T-cell (primary cell): ENCODE results near the gene LHX8. TPM values are rescaled to one million over a fixed set of nuclear protein-coding genes. Genes with fewer than 3 reads are reported as not detected.
A peak's percentile ranks its signal among the peaks of the same experiment; 100 is the strongest.

Experiments used
- ATAC-seq, 4 experiments: fragments of 200-7000 bp in 3 of 4; fragments of 150-1000 bp in 1 of 4; cut with Tn5 transposase; replicated peaks in 1 of 4; 1 replicate in 3 of 4; 2 replicates in 1 of 4; pipeline ENCODE4 v1.10.0; 2021; ENCODE audit warnings: moderate library complexity in 3 of 4, mild to moderate bottlenecking in 2 of 4, moderate number of reproducible peaks in 1 of 4
- CTCF ChIA-PET, 2 donors: fragments of 300-600 bp; sonication (Branson Sonifier 250); formaldehyde crosslinking; loops; one replicate each; lab custom pipeline; 2022; ENCODE audit warnings: antibody characterized with exemption in 2 of 2; lab: Charles Lee
- POLR2A ChIA-PET, 2 donors: fragments of 300-600 bp; sonication (Branson Sonifier 250); formaldehyde crosslinking; loops; one replicate each; lab custom pipeline; 2022; ENCODE audit warnings: antibody characterized with exemption in 2 of 2; lab: Charles Lee
- DNase-seq, 35 experiments: peaks; one replicate each; pipeline versions ENCODE4 v3.0.0 to v3.0.0-alpha.2; 2013 to 2023
- H3K27ac ChIP-seq: one replicate; pipeline ENCODE4 v1.5.1; 2013; ENCODE audit warnings: low read length
- H3K27me3 ChIP-seq, 2 experiments: replicated peaks in 1 of 2; 1 replicate in 1 of 2; 2 replicates in 1 of 2; pipeline versions ENCODE4 v1.6.1 to v1.7.0; 2013; ENCODE audit warnings: low read length in 1 of 2, mixed read lengths in 1 of 2; ENCODE audit not compliant: control insufficient read depth in 2 of 2, insufficient read depth in 2 of 2; ENCODE audit errors: extremely low read depth in 1 of 2
- H3K36me3 ChIP-seq, 2 donors: 1 replicate in 1 of 2; 2 replicates in 1 of 2; pipeline versions ENCODE4 v1.6.1 to v1.7.0; 2013; ENCODE audit warnings: low read length in 1 of 2; ENCODE audit not compliant: control insufficient read depth in 2 of 2, insufficient read depth in 1 of 2; ENCODE audit errors: extremely low read depth in 1 of 2
- H3K4me1 ChIP-seq, 2 experiments: 1 replicate in 1 of 2; 2 replicates in 1 of 2; pipeline versions ENCODE4 v1.6.1 to v1.7.0; 2013; ENCODE audit warnings: low read length in 2 of 2, mixed read lengths in 1 of 2; ENCODE audit not compliant: insufficient read depth in 2 of 2, control insufficient read depth in 1 of 2; ENCODE audit errors: extremely low read depth in 1 of 2
- H3K4me3 ChIP-seq, 2 donors: 1 replicate in 1 of 2; 2 replicates in 1 of 2; pipeline versions ENCODE4 v1.5.1 to v1.7.0; 2013; ENCODE audit warnings: mild to moderate bottlenecking in 2 of 2, low read length in 1 of 2, moderate library complexity in 1 of 2; ENCODE audit not compliant: control insufficient read depth in 1 of 2; ENCODE audit errors: extremely low read depth in 1 of 2
- H3K9me3 ChIP-seq: 2 replicates; pipeline ENCODE4 v1.7.0; 2013
- H3K27ac Mint-ChIP-seq, 2 donors: one replicate each; pipeline ENCODE4 v1.8.0; 2020 to 2021; ENCODE audit warnings: mild to moderate bottlenecking in 2 of 2, mixed read lengths in 2 of 2
- H3K27me3 Mint-ChIP-seq, 2 donors: one replicate each; pipeline ENCODE4 v1.8.0; 2021 to 2022; ENCODE audit warnings: mixed read lengths in 2 of 2
- H3K36me3 Mint-ChIP-seq: one replicate; pipeline ENCODE4 v1.8.0; 2021; ENCODE audit warnings: mixed read lengths
- H3K4me1 Mint-ChIP-seq, 3 donors: one replicate each; pipeline ENCODE4 v1.8.0; 2020 to 2022; ENCODE audit warnings: mixed read lengths in 3 of 3, mild to moderate bottlenecking in 1 of 3
- H3K4me3 Mint-ChIP-seq, 3 donors: one replicate each; pipeline ENCODE4 v1.8.0; 2020 to 2022; ENCODE audit warnings: mild to moderate bottlenecking in 3 of 3, mixed read lengths in 3 of 3, moderate library complexity in 3 of 3
- H3K9me3 Mint-ChIP-seq, 3 donors: one replicate each; pipeline ENCODE4 v1.8.0; 2020 to 2022; ENCODE audit warnings: mixed read lengths in 3 of 3
- WGBS: methylation state at CpG from one replicate; pipeline ENCODE4 v1.1.5; 2013; ENCODE audit warnings: missing lambda C conversion rate; ENCODE audit not compliant: insufficient coverage; 5-methylcytosine and 5-hydroxymethylcytosine counted together
- total RNA-seq, 35 experiments: library from RNA in 6 of 35; stranded (reverse) in 6 of 35; fragments of 120-200 nt in 1 of 35; gene quantifications; one replicate each; pipeline versions ENCODE4 v1.2.1 to v1.2.4 and lab custom pipeline; 2013 to 2026

Gene LHX8
- total RNA-seq, 5 donors from 2014 or later (not counting 1 experiment from before 2014, with no cell fraction given), result not detected

DNA sequence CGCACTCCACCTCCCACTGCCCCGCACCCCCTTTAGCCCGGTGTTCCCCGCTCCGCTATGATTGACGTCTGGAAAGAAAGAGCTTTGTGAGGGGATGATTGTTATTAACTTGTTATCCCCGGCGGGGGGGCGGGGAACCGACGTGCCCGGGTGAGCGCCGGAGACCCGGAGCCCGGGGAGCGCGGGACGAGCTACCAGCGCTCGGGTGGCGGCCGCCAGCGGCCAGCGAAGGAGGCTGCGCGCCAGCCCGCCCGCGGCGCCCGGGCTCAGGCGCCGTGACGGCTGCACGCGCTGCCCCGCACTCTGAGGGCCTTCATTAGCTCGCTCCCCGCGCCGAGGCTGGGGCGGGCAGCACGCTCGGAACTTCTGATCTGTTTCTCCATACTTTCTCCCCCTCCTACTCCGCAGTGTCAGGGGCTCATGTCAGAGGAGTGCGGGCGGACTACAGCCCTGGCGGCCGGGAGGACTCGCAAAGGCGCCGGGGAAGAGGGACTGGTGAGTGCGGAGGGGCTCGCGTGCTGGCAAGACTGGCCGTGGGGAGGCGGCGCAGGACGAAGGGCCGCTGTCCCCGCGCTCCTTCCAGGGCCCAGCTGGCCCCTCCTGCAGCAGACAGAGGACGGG is 2.1 kb downstream of the LHX8 start:
- DNase-seq (no peak), ATAC-seq (no peak)
- H3K4me1 Mint-ChIP-seq, result peaks cover 0 to 17% (median 9%) of the 10 kb centered on the region in 3 donors
- no peak overlapping the region for H3K27ac ChIP-seq
- no peak overlapping the region for H3K4me3 ChIP-seq
- H3K4me1 ChIP-seq, result peaks cover 0 to 6% of the 10 kb centered on the region in 2 experiments
- H3K36me3 ChIP-seq, result no peaks in the 10 kb centered on the region
- peaks cover 64 to 73% of the 10 kb centered on the region in 2 donors for H3K27me3 Mint-ChIP-seq
- POLR2A ChIA-PET, result interaction anchor here in 1 of 2 donors (0.7 kb wide), 1 partner anchor 1688 kb away, joined by 5 read pairs; no protein-coding TSS in a partner anchor
- WGBS, result 9% methylated on average over 47 of the region's 64 CpGs
- H3K9me3 Mint-ChIP-seq, result peaks cover 0 to 3% (median 0%) of the 10 kb centered on the region in 3 donors
- H3K9me3 ChIP-seq, result no peaks in the 10 kb centered on the region
- CTCF ChIA-PET, result no interaction called here
- H3K27ac Mint-ChIP-seq, result no peak overlapping the region
- H3K36me3 Mint-ChIP-seq, result no peaks in the 10 kb centered on the region
- peaks cover 22 to 51% of the 10 kb centered on the region in 2 experiments for H3K27me3 ChIP-seq
- H3K4me3 Mint-ChIP-seq, result peak overlapping the region in 1 of 3 donors; percentile 56

DNA sequence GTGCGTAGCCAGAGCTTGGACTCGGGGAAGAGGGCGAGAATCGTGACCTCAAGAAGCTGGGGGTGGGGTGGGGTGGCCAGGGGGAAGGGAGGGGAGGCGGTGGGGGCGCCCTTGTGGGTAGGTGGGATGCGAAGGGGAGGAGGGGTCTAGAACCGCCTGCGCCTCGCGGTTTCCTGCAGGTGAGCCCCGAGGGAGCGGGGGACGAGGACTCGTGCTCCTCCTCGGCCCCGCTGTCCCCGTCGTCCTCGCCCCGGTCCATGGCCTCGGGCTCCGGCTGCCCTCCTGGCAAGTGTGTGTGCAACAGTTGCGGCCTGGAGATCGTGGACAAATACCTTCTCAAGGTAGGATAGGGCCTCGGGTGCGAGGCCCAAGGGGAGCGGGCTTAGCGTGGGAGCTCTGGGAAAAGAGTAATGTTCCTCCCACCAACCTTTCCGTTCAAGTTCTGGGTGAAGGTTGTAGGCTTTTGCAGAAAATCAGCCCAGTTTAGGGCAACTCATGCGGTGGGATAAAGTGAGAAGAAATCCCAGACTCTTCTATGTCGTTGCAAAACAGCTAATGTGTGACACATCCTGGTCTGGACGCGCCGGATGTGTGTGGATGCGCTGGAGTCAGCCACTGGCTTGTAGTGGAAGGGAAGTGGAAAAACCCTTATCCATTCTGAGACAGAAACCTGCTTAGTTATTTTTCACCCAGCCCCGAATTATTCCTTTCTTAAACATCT is 2.9 kb downstream of the LHX8 start:
- H3K27me3 ChIP-seq, result peaks cover 16 to 44% of the 10 kb centered on the region in 2 experiments
- no peak overlapping the region for H3K27ac Mint-ChIP-seq
- POLR2A ChIA-PET, result no interaction called here

GRCh38 chr1:75152092-75152491 is 17.9 kb downstream of the LHX8 start:
- no peaks in the 10 kb centered on the region for H3K9me3 ChIP-seq
- Mint-ChIP-seq H3K4me3 (no peak overlapping the region), H3K4me1 (no peaks in the 10 kb centered on the region), H3K27me3 (no peaks in the 10 kb centered on the region), H3K9me3 (peaks cover 3 to 10% (median 9%) of the 10 kb centered on the region in 3 donors), H3K27ac (no peak overlapping the region), H3K36me3 (no peaks in the 10 kb centered on the region)
- no peak overlapping the region for H3K4me3 ChIP-seq
- no peak for DNase-seq
- no peaks in the 10 kb centered on the region for H3K27me3 ChIP-seq
- no peaks in the 10 kb centered on the region for H3K4me1 ChIP-seq
- no peak for ATAC-seq
- no peaks in the 10 kb centered on the region for H3K36me3 ChIP-seq
- ChIA-PET CTCF (no interaction called here), POLR2A (no interaction called here)
- H3K27ac ChIP-seq, result no peak overlapping the region
- no CpG with 5 or more reads among the region's 2 CpGs for WGBS

More for the DNA sequence above, 2.9 kb downstream of the LHX8 start:
- no peak overlapping the region for H3K27ac ChIP-seq
- no peak overlapping the region for H3K4me3 ChIP-seq
- ATAC-seq (no peak), DNase-seq (no peak)
- H3K4me3 Mint-ChIP-seq, result no peak overlapping the region
- no peaks in the 10 kb centered on the region for H3K36me3 Mint-ChIP-seq
- no peaks in the 10 kb centered on the region for H3K9me3 ChIP-seq
- WGBS, result 12% methylated on average over 26 of the region's 37 CpGs
- peaks cover 0 to 3% (median 0%) of the 10 kb centered on the region in 3 donors for H3K9me3 Mint-ChIP-seq
- peaks cover 0 to 17% (median 9%) of the 10 kb centered on the region in 3 donors for H3K4me1 Mint-ChIP-seq
- peaks cover 56 to 65% of the 10 kb centered on the region in 2 donors for H3K27me3 Mint-ChIP-seq
- H3K4me1 ChIP-seq, result peaks cover 0 to 6% of the 10 kb centered on the region in 2 experiments
- no peaks in the 10 kb centered on the region for H3K36me3 ChIP-seq
- CTCF ChIA-PET, result no interaction called here

GRCh38 chr1:75159154-75159553 is 25.0 kb downstream of the LHX8 start:
- no peaks in the 10 kb centered on the region for H3K9me3 ChIP-seq
- ChIA-PET POLR2A (no interaction called here), CTCF (no interaction called here)
- no peak for DNase-seq
- no peaks in the 10 kb centered on the region for H3K27me3 ChIP-seq
- peaks cover 0 to 6% (median 0%) of the 10 kb centered on the region in 3 donors for H3K9me3 Mint-ChIP-seq
- H3K27ac ChIP-seq, result no peak overlapping the region
- no peak for ATAC-seq
- no peaks in the 10 kb centered on the region for H3K4me1 ChIP-seq
- no peaks in the 10 kb centered on the region for H3K36me3 Mint-ChIP-seq
- H3K27ac Mint-ChIP-seq, result no peak overlapping the region
- WGBS, result no CpG with 5 or more reads among the region's 3 CpGs
- no peak overlapping the region for H3K4me3 Mint-ChIP-seq
- no peak overlapping the region for H3K4me3 ChIP-seq
- H3K4me1 Mint-ChIP-seq, result no peaks in the 10 kb centered on the region
- H3K27me3 Mint-ChIP-seq, result peaks cover 0 to 5% of the 10 kb centered on the region in 2 donors
- H3K36me3 ChIP-seq, result no peaks in the 10 kb centered on the region

DNA sequence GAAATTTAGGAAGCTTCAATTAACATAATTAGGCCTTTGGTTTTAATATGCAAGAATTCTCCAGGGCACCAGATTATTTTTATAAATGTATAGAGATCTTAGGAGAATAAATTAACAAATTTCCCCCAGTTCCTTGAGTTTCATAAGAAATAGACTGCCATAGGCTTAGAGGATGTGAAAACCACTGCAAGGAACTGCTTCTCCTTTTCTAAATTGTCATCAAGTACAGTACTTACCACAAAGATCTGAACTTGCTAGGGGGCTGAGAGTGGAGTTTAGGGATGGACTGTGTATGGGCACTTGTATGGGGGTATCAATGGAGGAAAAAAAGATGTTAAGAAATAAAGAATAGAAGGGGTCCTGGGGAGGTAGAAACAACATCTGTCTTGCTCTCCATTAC is 31.1 kb downstream of the LHX8 start:
- H3K27me3 Mint-ChIP-seq, result peaks cover 2 to 5% of the 10 kb centered on the region in 2 donors
- H3K36me3 ChIP-seq, result no peaks in the 10 kb centered on the region
- ATAC-seq (no peak), DNase-seq (no peak)
- H3K4me3 Mint-ChIP-seq, result no peak overlapping the region
- H3K36me3 Mint-ChIP-seq, result no peaks in the 10 kb centered on the region
- CTCF ChIA-PET, result no interaction called here
- H3K27ac ChIP-seq, result no peak overlapping the region
- no peaks in the 10 kb centered on the region for H3K4me1 ChIP-seq
- no peaks in the 10 kb centered on the region for H3K9me3 ChIP-seq
- no peaks in the 10 kb centered on the region for H3K4me1 Mint-ChIP-seq
- no peak overlapping the region for H3K4me3 ChIP-seq
- POLR2A ChIA-PET, result no interaction called here
- H3K27me3 ChIP-seq, result no peaks in the 10 kb centered on the region
- no peak overlapping the region for H3K27ac Mint-ChIP-seq
- no peaks in the 10 kb centered on the region for H3K9me3 Mint-ChIP-seq

- Histone ChIP-seq H3K36me3 (no peaks in the 10 kb centered on the region), H3K4me3 (no peak overlapping the region), H3K27ac (no peak overlapping the region), H3K4me1 (no peaks in the 10 kb centered on the region), H3K27me3 (no peaks in the 10 kb centered on the region), H3K9me3 (no peaks in the 10 kb centered on the region)
- Mint-ChIP-seq H3K4me3 (no peak overlapping the region), H3K9me3 (no peaks in the 10 kb centered on the region), H3K36me3 (no peaks in the 10 kb centered on the region), H3K4me1 (no peaks in the 10 kb centered on the region), H3K27ac (no peak overlapping the region), H3K27me3 (peaks cover 2 to 8% of the 10 kb centered on the region in 2 donors)
- POLR2A ChIA-PET, result no interaction called here
- DNase-seq (no peak), ATAC-seq (no peak)
- WGBS, result 65% methylated on average over 4 of the region's 4 CpGs
- CTCF ChIA-PET, result no interaction called here
Measured at GRCh38 chr1:75166821-75167220, 32.6 kb downstream of the LHX8 start.
